NCI-H2227 (cell line): Measurements from ENCODE around the gene ATP9A.
"Not testable (repeated sequence)": the region's sequence is repeated elsewhere in the genome, so short reads cannot be mapped to it uniquely, and the experiment has no call there.

Source experiments
- DNase-seq: peaks from one replicate; lab custom pipeline; 2025; ENCODE audit not compliant: unreplicated experiment; lab: John Stamatoyannopoulos, UW

Gene ATP9A

GRCh38 chr20:51731731-51732095, 36.5 kb downstream of the ATP9A start:
- peak; percentile 27 for DNase-seq

- DNase-seq: no peak
These were observed 38.4 kb downstream of the ATP9A start for GRCh38 chr20:51729771-51730170.

GRCh38 chr20:51728737-51729136, 39.5 kb downstream of the ATP9A start:
- DNase-seq: peak; percentile 17

- DNase-seq: no peak
These were observed 40.3 kb downstream of the ATP9A start for GRCh38 chr20:51727872-51728271.

- DNase-seq: no peak
These were observed 42.5 kb downstream of the ATP9A start for GRCh38 chr20:51725584-51726176.

GRCh38 chr20:51723026-51723425, 45.2 kb downstream of the ATP9A start:
- DNase-seq: not testable (repeated sequence)

GRCh38 chr20:51722246-51722645, 45.9 kb downstream of the ATP9A start:
- DNase-seq: not testable (repeated sequence)

- no peak for DNase-seq
These were observed 47.3 kb downstream of the ATP9A start for GRCh38 chr20:51720854-51721253.

- no peak for DNase-seq
These were observed 47.8 kb downstream of the ATP9A start for GRCh38 chr20:51720384-51720783.

GRCh38 chr20:51715856-51716185, 52.4 kb downstream of the ATP9A start:
- no peak for DNase-seq

GRCh38 chr20:51715163-51715855, 52.9 kb downstream of the ATP9A start:
- DNase-seq: no peak

GRCh38 chr20:51713213-51713598, 55.0 kb downstream of the ATP9A start:
- DNase-seq: no peak

- no peak for DNase-seq
These were observed 55.5 kb downstream of the ATP9A start for GRCh38 chr20:51712501-51713212.

GRCh38 chr20:51711426-51711825, 56.8 kb downstream of the ATP9A start:
- DNase-seq: no peak

- no peak for DNase-seq
These were observed 57.8 kb downstream of the ATP9A start for GRCh38 chr20:51710361-51710894.

- no peak for DNase-seq
These were observed 62.8 kb downstream of the ATP9A start for GRCh38 chr20:51705400-51705799.

GRCh38 chr20:51703400-51704287, 64.5 kb downstream of the ATP9A start:
- DNase-seq: no peak

GRCh38 chr20:51702556-51702955, 65.6 kb downstream of the ATP9A start:
- no peak for DNase-seq

- DNase-seq: peak; percentile 28
These were observed 67.3 kb downstream of the ATP9A start for GRCh38 chr20:51700809-51701285.

- DNase-seq: no peak
These were observed 69.9 kb downstream of the ATP9A start for GRCh38 chr20:51698252-51698651.
